ENCODE results near the gene CCDC15. TPM values are rescaled to one million over a fixed set of nuclear protein-coding genes. Genes with fewer than 3 reads are reported as not detected.

Gene CCDC15
- total RNA-seq, 2 donors from 2014 or later, result 0.99 to 1.6 TPM

DNA sequence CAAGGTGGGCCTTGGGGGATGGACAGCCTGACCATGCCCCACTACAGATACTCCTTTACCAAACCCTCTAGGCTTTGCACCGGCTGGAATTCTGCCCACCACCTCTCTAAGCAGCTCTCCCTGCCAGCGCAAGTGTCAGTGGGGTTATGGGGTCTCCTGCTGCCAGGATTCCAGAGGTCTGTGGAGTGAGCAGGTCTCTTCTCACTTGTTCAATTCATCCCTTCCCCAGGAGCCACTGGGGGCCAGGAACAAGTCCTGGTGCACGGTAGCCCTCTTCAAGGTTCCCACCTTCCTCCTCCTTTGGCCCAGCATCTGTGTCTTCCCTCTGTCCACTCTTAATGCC, 30.5 kb downstream of the CCDC15 start:
- DNase-seq (no peak), ATAC-seq (no peak)
- WGBS, 2 donors, result 92 to 97% methylated on average over 3 of the region's 3 CpGs
- intact Hi-C loops (cut with DNase I), result no loop called here
- TF ChIP-seq, protein P1, sequence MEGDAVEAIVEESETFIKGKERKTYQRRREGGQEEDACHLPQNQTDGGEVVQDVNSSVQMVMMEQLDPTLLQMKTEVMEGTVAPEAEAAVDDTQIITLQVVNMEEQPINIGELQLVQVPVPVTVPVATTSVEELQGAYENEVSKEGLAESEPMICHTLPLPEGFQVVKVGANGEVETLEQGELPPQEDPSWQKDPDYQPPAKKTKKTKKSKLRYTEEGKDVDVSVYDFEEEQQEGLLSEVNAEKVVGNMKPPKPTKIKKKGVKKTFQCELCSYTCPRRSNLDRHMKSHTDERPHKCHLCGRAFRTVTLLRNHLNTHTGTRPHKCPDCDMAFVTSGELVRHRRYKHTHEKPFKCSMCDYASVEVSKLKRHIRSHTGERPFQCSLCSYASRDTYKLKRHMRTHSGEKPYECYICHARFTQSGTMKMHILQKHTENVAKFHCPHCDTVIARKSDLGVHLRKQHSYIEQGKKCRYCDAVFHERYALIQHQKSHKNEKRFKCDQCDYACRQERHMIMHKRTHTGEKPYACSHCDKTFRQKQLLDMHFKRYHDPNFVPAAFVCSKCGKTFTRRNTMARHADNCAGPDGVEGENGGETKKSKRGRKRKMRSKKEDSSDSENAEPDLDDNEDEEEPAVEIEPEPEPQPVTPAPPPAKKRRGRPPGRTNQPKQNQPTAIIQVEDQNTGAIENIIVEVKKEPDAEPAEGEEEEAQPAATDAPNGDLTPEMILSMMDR (IDR thresholded peaks at IDR 0.05), result no peak
- TF ChIP-seq POLR2A (IDR thresholded peaks at IDR 0.05), result no peak
- Histone ChIP-seq H3K27me3 (no peaks in the 10 kb centered on the region), H3K36me3 (replicated peaks in 1 of 2; ENCODE audit: insufficient read depth in 1 of 2, low read depth in 2 of 2) (no peaks in the 10 kb centered on the region), H3K4me3 (no peak overlapping the region), H3K9me3 (no peaks in the 10 kb centered on the region), H3K27ac (no peak overlapping the region), H3K4me1 (no peaks in the 10 kb centered on the region)

DNA sequence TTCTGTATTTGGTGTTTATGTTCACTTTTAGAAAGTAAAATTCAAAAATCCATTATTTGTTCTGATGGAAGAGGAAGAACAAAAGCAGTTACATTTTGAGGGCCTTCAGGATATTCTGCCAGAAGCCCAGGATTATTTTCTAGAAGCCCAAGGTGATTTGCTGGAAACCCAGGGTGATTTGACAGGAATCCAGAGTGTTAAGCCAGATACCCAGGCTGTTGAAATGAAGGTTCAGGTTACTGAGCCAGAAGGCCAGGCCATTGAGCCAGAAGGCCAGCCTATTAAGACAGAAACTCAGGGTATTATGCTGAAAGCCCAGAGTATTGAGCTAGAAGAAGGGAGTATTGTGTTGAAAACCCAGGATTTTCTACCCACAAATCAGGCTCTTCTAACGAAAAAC, 33.1 kb downstream of the CCDC15 start:
- H3K36me3 ChIP-seq (replicated peaks in 1 of 2; ENCODE audit: insufficient read depth in 1 of 2, low read depth in 2 of 2), result no peaks in the 10 kb centered on the region
- no peak overlapping the region for H3K4me3 ChIP-seq
- no peak overlapping the region for H3K27ac ChIP-seq
- intact Hi-C loops (cut with DNase I), result no loop called here
- WGBS, 2 donors, result 89 to 100% methylated on average over 1 of the region's 1 CpG
- no peak for ATAC-seq
- no peaks in the 10 kb centered on the region for H3K27me3 ChIP-seq
- TF ChIP-seq, protein P1 (IDR thresholded peaks at IDR 0.05), result no peak
- no peak for TF ChIP-seq POLR2A (IDR thresholded peaks at IDR 0.05)
- no peaks in the 10 kb centered on the region for H3K4me1 ChIP-seq
- H3K9me3 ChIP-seq, result no peaks in the 10 kb centered on the region
- no peak for DNase-seq

- Histone ChIP-seq H3K36me3 (replicated peaks in 1 of 2; ENCODE audit: insufficient read depth in 1 of 2, low read depth in 2 of 2) (no peaks in the 10 kb centered on the region), H3K27ac (no peak overlapping the region), H3K27me3 (no peaks in the 10 kb centered on the region), H3K4me1 (no peaks in the 10 kb centered on the region), H3K4me3 (no peak overlapping the region), H3K9me3 (no peaks in the 10 kb centered on the region)
- TF ChIP-seq, protein P1 (IDR thresholded peaks at IDR 0.05), result no peak
- TF ChIP-seq POLR2A (IDR thresholded peaks at IDR 0.05), result no peak
- WGBS, 2 donors, result 90 to 94% methylated on average over 3 of the region's 3 CpGs
- ATAC-seq (no peak), DNase-seq (no peak)
- intact Hi-C loops (cut with DNase I), result no loop called here
Measured at GRCh38 chr11:124988063-124988462, 34.1 kb downstream of the CCDC15 start.

- WGBS, 2 donors, result 96 to 98% methylated on average over 2 of the region's 2 CpGs
- no peak overlapping the region for H3K27ac ChIP-seq
- intact Hi-C loops (cut with DNase I), result no loop called here
- TF ChIP-seq POLR2A (IDR thresholded peaks at IDR 0.05), result no peak
- TF ChIP-seq, protein P1 (IDR thresholded peaks at IDR 0.05), result no peak
- H3K27me3 ChIP-seq, result no peaks in the 10 kb centered on the region
- H3K9me3 ChIP-seq, result no peaks in the 10 kb centered on the region
- no peak overlapping the region for H3K4me3 ChIP-seq
- H3K36me3 ChIP-seq (replicated peaks in 1 of 2; ENCODE audit: insufficient read depth in 1 of 2, low read depth in 2 of 2), result no peaks in the 10 kb centered on the region
- ATAC-seq, result no peak
- no peaks in the 10 kb centered on the region for H3K4me1 ChIP-seq
- DNase-seq, result no peak
Measured at GRCh38 chr11:125001079-125001778, 47.2 kb downstream of the CCDC15 start.

DNA sequence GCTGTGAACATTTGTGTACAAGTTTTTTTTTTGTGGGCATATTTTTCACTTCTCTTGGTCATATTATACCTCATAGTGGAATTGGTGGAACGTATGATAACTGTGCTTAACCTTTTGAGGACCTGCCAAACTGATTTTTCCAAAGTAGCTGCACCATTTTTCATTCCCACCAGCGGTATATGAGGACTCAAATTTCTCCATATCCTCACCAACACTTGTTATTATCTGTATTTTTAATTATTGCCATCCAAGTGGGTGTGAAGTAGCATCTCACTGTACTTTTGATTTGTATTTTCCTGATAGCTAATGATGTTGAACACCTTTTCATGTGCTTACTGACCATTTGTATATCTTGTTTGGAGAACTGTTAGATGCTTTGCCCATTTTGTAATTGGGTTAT, 47.8 kb downstream of the CCDC15 start:
- ATAC-seq (no peak), DNase-seq (no peak)
- Histone ChIP-seq H3K9me3 (no peaks in the 10 kb centered on the region), H3K4me3 (no peak overlapping the region), H3K27ac (no peak overlapping the region), H3K36me3 (replicated peaks in 1 of 2; ENCODE audit: insufficient read depth in 1 of 2, low read depth in 2 of 2) (no peaks in the 10 kb centered on the region), H3K27me3 (no peaks in the 10 kb centered on the region), H3K4me1 (no peaks in the 10 kb centered on the region)
- WGBS, 2 donors, result 96% methylated on average over 2 of the region's 2 CpGs
- intact Hi-C loops (cut with DNase I), result no loop called here
- TF ChIP-seq POLR2A (IDR thresholded peaks at IDR 0.05), result no peak
- TF ChIP-seq, protein P1 (IDR thresholded peaks at IDR 0.05), result no peak

Data from body of pancreas (tissue), 4 donors.